HL-60 (cell line): ENCODE measurements around the gene PNKP.
A peak's percentile ranks its signal among the peaks of the same experiment; 100 is the strongest.

Source experiments
- DNase-seq, 2 experiments: peaks; one replicate each; pipeline ENCODE4 v3.0.0-alpha.2; 2010 to 2020; ENCODE audit warnings: low read depth in 1 of 2, low spot score in 1 of 2
- H3K27ac ChIP-seq: fragments of 250-450 bp; sonication (Bioruptor Pico); replicated peaks from 2 replicates; pipeline ENCODE4 v1.5.1; 2020; ENCODE audit warnings: mild to moderate bottlenecking, moderate library complexity
- H3K27me3 ChIP-seq: fragments of 250-450 bp; sonication (Bioruptor Pico); 2 replicates; pipeline ENCODE4 v1.5.1; 2021; ENCODE audit warnings: mild to moderate bottlenecking, moderate library complexity; ENCODE audit not compliant: insufficient read depth, poor library complexity, severe bottlenecking
- H3K4me3 ChIP-seq: replicated peaks from 2 replicates; pipeline ENCODE4 v1.5.1; 2011; ENCODE audit warnings: mild to moderate bottlenecking, control low read depth, low read length; ENCODE audit not compliant: insufficient read depth
- GABPA ChIP-seq: IDR thresholded peaks from 2 replicates; pipeline ENCODE4 v1.6.1; 2012; ENCODE audit warnings: low read depth
- POLR2AphosphoS5 ChIP-seq: IDR thresholded peaks from 2 replicates; pipeline ENCODE4 v1.6.1; 2012; ENCODE audit warnings: low read depth
- SPI1 ChIP-seq: IDR thresholded peaks from 2 replicates; pipeline ENCODE4 v1.6.1; 2012; ENCODE audit warnings: low read depth, mild to moderate bottlenecking, borderline replicate concordance
- TF ChIP-seq, protein P1 (sequence below): IDR thresholded peaks from 2 replicates; pipeline ENCODE4 v1.6.1; 2012; ENCODE audit warnings: low read depth; ENCODE audit not compliant: insufficient replicate concordance
- TF ChIP-seq, protein P2 (sequence below): IDR thresholded peaks from one replicate; pipeline ENCODE4 v1.5.1; 2011; ENCODE audit warnings: low read length, control low read depth, inconsistent platforms; ENCODE audit not compliant: insufficient read depth

The PNKP gene

DNA sequence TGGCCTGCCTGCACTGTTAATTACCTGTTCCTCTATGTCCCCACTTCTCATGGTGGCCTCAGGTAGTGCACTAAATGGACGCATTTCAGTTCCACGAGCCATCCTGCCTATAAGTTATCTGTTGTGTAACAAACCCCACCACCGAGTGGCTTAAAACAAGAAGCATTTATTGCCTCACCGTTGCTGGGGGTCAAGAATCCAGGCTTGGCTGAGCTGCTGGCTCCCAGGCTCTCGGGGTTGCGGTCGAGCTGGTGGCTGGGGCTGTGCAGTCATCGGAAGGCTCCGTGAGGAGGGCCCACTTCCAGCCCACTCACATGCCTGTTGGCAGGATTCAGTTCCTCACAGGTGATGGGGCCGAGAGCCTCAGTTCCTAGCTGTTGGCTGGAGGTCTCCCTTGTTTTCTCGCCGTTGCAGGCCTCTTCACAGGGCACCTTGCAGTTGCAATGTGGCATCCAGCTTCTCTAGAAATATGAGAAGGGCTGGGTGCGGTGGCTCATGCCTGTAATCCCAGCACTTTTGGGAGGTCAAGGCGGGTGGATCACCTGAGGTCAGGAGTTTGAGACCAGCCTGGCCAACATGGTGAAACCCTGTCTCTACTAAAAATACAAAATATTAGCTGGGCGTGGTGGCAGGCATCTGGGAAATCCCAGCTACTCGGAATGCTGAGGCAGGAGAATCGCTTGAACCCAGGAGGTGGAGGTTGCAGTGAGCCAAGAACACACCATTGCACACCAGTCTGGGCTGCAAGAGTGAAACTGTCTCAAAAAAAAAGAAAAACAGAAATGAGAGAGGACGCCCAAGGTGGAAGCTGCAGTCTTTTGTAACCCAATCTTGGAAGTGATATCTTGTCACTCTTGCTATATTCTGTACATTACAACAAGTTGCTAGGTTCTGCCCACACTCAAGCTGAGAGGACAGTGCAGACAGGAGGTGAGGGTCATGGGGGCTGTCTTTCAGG, 23.0 kb downstream of the PNKP start:
- TF ChIP-seq, protein P1, sequence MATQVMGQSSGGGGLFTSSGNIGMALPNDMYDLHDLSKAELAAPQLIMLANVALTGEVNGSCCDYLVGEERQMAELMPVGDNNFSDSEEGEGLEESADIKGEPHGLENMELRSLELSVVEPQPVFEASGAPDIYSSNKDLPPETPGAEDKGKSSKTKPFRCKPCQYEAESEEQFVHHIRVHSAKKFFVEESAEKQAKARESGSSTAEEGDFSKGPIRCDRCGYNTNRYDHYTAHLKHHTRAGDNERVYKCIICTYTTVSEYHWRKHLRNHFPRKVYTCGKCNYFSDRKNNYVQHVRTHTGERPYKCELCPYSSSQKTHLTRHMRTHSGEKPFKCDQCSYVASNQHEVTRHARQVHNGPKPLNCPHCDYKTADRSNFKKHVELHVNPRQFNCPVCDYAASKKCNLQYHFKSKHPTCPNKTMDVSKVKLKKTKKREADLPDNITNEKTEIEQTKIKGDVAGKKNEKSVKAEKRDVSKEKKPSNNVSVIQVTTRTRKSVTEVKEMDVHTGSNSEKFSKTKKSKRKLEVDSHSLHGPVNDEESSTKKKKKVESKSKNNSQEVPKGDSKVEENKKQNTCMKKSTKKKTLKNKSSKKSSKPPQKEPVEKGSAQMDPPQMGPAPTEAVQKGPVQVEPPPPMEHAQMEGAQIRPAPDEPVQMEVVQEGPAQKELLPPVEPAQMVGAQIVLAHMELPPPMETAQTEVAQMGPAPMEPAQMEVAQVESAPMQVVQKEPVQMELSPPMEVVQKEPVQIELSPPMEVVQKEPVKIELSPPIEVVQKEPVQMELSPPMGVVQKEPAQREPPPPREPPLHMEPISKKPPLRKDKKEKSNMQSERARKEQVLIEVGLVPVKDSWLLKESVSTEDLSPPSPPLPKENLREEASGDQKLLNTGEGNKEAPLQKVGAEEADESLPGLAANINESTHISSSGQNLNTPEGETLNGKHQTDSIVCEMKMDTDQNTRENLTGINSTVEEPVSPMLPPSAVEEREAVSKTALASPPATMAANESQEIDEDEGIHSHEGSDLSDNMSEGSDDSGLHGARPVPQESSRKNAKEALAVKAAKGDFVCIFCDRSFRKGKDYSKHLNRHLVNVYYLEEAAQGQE, result no peak
- TF ChIP-seq GABPA (no peak), SPI1 (no peak), POLR2AphosphoS5 (no peak)
- TF ChIP-seq, protein P2, sequence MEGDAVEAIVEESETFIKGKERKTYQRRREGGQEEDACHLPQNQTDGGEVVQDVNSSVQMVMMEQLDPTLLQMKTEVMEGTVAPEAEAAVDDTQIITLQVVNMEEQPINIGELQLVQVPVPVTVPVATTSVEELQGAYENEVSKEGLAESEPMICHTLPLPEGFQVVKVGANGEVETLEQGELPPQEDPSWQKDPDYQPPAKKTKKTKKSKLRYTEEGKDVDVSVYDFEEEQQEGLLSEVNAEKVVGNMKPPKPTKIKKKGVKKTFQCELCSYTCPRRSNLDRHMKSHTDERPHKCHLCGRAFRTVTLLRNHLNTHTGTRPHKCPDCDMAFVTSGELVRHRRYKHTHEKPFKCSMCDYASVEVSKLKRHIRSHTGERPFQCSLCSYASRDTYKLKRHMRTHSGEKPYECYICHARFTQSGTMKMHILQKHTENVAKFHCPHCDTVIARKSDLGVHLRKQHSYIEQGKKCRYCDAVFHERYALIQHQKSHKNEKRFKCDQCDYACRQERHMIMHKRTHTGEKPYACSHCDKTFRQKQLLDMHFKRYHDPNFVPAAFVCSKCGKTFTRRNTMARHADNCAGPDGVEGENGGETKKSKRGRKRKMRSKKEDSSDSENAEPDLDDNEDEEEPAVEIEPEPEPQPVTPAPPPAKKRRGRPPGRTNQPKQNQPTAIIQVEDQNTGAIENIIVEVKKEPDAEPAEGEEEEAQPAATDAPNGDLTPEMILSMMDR, result no peak

DNA sequence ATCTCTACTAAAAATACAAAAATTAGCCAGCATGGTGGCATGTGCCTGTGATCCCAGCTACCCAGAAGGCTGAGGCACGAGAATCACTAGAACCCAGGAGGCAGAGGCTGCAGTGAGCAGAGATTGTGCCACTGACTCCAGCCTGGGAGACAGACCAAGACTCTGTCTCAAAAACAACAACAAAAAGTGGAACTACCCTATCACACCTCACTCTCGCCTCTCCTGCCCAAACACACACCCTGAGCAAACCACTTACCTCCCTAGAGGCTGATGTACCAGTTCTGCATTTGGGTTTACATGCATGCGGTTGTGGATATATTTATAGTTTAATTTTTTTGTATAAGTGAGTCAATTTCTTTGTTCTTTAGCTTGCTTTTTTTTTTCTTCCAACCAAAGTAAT, 24.1 kb downstream of the PNKP start:
- Histone ChIP-seq H3K27me3 (no peaks in the 10 kb centered on the region), H3K4me3 (no peak overlapping the region), H3K27ac (0 out of 2 replicates have a peak overlapping the region, but pooled peaks have one; percentile 15)
- DNase-seq, result peak in 1 of 2 experiments; percentile 48
- TF ChIP-seq POLR2AphosphoS5 (no peak), GABPA (no peak), SPI1 (peak; percentile 20; the same call in 1 of the 2 replicates)
- TF ChIP-seq, protein P1, result no peak
- TF ChIP-seq, protein P2, result no peak

More for the DNA sequence above, 23.0 kb downstream of the PNKP start:
- Histone ChIP-seq H3K4me3 (no peak overlapping the region), H3K27ac (peak overlapping the region; percentile 47), H3K27me3 (no peaks in the 10 kb centered on the region)
- peak in 1 of 2 experiments; percentile 85 for DNase-seq

DNA sequence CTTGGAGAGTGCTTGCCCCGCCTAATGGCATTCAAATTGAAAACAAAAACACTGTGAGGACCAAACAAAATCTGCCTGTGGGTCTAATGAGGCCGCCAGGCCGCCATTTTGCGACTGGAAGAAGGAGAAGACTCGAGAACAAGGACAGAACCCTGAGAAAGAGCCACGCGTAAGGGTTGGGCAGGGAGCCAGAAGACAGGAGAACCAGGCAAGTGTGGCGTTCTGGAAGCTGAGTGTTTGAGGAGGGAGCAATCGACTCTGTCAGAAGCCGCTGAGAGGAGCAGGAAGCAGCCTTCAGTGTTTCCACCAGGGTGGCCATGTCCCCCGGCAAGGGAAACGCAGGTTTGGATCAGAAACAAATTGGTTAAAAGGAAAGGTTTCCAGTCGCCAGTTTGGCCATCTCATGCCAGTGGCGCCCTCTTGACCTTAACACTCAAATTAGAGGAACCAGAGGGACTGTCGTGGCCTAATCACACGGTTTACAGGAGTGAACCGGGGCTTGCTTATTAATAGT, 26.6 kb downstream of the PNKP start:
- no peak for DNase-seq
- H3K4me3 ChIP-seq, result no peak overlapping the region
- H3K27ac ChIP-seq, result no peak overlapping the region
- H3K27me3 ChIP-seq, result no peaks in the 10 kb centered on the region
- TF ChIP-seq, protein P2, result no peak
- TF ChIP-seq, protein P1, result no peak
- no peak for TF ChIP-seq POLR2AphosphoS5
